Raji (cell line): ENCODE results near the gene PTPN12.

Source experiments
- POLR2A ChIP-seq: IDR thresholded peaks from 2 replicates; pipeline ENCODE4 v1.6.1; 2011; ENCODE audit warnings: low read depth, low read length, control low read depth; ENCODE audit not compliant: insufficient read depth

Gene PTPN12

GRCh38 chr7:77674878-77675277 lies 137.8 kb downstream of the PTPN12 start:
- TF ChIP-seq POLR2A: no peak

DNA sequence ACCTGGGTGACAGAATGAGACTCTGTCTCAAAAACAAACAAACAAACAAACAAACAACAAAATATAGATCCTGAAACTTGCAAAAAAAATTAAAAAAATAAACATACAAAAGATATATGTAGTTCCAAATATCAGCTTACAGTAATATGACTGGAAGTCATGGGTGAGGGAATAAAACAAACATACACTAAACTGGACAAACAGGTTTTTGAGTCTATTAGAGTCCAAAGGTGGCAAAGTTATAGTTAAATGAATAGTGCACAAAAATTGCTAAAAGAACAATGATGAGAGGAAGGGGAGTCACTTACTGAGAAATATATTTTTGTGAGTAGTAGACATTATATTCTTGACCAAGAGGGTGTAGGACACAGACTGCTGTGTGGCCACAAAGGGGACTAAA lies 142.5 kb downstream of the PTPN12 start:
- no peak for TF ChIP-seq POLR2A

DNA sequence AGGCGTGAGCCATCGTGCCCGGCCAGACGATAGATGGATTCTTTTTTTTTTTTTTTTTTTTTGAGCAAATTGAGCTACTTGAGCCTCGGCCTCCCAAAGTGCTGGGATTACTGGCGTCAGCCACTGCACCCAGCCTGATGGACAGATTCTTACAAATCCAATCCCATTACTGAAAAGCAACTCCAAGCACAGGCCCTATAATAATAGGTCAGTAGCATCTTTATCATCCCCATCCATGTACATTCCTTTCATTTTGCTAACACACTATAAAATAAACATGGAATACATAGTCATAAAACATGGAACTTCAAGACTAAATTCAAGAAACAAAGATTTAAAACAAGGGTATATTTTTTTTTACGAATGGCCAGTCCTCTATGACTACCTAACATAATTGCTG lies 143.2 kb downstream of the PTPN12 start:
- TF ChIP-seq POLR2A: no peak

GRCh38 chr7:77684030-77684429 lies 146.9 kb downstream of the PTPN12 start:
- TF ChIP-seq POLR2A: no peak

GRCh38 chr7:77685233-77685632 lies 148.1 kb downstream of the PTPN12 start:
- no peak for TF ChIP-seq POLR2A

GRCh38 chr7:77687100-77687746 lies 150.1 kb downstream of the PTPN12 start:
- TF ChIP-seq POLR2A: no peak

DNA sequence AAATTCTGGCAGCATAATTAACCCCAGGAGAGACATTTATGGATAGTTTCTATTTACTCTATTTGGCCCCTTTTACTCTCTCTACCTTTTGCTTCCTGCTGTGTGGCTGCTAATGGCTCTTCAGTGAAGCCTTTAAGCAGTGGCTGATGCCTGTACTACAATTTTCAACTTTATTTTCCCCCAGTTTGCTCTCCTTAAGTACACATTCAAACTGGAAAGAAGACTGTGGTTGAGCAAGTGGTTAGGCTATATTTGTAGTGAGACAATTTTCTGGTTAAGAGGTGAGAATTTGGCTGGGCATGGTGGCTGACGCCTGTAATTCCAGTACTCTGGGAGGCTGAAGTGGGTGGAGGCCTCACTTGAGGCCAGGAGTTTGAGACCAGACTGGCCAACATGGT lies 150.7 kb downstream of the PTPN12 start:
- TF ChIP-seq POLR2A: no peak
